ENCODE measurements around the gene HCN2. TPM values are rescaled to one million over a fixed set of nuclear protein-coding genes. Genes with fewer than 3 reads are reported as not detected.
A peak's percentile ranks its signal among the peaks of the same experiment; 100 is the strongest.

HCN2 gene
- total and polyA plus RNA-seq, 10 of the 15 experiments (the other 5 are each of a cell fraction or from before 2014, with no cell fraction given), result 0.01 to 0.54 (median 0.08) TPM; not detected in 4

DNA sequence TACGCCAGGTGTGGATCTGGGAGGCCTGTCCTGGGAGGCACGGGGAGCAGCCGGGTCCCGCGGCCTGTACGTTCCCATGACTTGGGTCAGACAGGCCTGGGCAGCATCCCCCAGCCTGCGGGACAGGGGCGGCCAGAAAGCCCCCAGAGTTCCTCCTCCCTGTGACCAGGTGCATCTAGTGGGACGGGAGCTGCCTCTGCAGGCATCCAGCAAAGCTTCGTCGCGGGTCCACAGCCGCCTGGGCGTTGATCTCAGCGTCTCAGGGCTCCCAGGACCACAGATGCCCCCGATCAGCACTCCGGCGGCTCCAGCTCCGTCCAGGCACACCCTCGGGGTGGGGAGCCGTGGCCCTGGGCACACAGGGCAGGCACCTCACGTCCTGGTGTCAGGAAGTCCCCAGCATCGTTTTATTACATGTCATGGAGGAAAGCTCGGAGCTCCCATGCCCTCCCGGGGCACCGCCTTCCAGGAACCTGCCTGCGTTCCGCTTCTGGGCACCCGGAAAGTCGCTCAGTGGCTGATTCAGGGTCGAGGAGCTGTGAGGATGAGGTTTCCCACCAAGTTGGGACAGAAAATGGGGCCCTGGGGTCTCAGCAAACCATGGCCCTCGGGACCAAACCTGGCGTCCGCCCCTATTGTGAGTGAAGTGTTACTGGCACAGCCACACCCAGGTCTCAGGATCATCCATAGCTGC is 47.4 kb upstream of the HCN2 start (continued):
- no peak for TF ChIP-seq WRNIP1 (IDR thresholded peaks at IDR 0.05; ENCODE audit: borderline replicate concordance, low read depth, low read length)
- TF ChIP-seq SMAD5 (IDR thresholded peaks at IDR 0.05; ENCODE audit: low read depth), result no peak
- TF ChIP-seq GATAD2B (conservative IDR thresholded peaks at IDR 0.05; ENCODE audit: low read depth), result no peak
- no peak for TF ChIP-seq RFX5 (IDR thresholded peaks at IDR 0.05; ENCODE audit: low read depth, low read length)
- TF ChIP-seq ZNF207 (IDR thresholded peaks at IDR 0.05; ENCODE audit: borderline replicate concordance), result no peak
- TF ChIP-seq, protein P1, sequence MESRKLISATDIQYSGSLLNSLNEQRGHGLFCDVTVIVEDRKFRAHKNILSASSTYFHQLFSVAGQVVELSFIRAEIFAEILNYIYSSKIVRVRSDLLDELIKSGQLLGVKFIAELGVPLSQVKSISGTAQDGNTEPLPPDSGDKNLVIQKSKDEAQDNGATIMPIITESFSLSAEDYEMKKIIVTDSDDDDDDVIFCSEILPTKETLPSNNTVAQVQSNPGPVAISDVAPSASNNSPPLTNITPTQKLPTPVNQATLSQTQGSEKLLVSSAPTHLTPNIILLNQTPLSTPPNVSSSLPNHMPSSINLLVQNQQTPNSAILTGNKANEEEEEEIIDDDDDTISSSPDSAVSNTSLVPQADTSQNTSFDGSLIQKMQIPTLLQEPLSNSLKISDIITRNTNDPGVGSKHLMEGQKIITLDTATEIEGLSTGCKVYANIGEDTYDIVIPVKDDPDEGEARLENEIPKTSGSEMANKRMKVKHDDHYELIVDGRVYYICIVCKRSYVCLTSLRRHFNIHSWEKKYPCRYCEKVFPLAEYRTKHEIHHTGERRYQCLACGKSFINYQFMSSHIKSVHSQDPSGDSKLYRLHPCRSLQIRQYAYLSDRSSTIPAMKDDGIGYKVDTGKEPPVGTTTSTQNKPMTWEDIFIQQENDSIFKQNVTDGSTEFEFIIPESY (IDR thresholded peaks at IDR 0.05), result no peak

GRCh38 chr19:543910-544608 is 45.6 kb upstream of the HCN2 start, which contains the start of gene GZMM:
Gene GZMM, plus strand, starts transcription at chr19:544053. Its CDS starts 19 bp downstream, at chr19:544072.
- H3K4me2 ChIP-seq (ENCODE audit: control insufficient read depth, insufficient read depth), result no peak within 1 kb of the TSS
- WGBS (ENCODE audit: insufficient coverage, insufficient replicate concordance, low lambda C conversion rate, missing lambda C conversion rate), result 60% methylated on average over 24 of the region's 31 CpGs
- H3K79me2 ChIP-seq (ENCODE audit: control insufficient read depth, insufficient read depth, low read length), result no peaks in the 10 kb centered on the region
- H2AFZ ChIP-seq (ENCODE audit: control insufficient read depth, low read depth, low read length), result no peak within 1 kb of the TSS
- no peak for FAIRE-seq
- no peaks in the 10 kb centered on the region for H3K9me3 ChIP-seq (replicated peaks; ENCODE audit: control insufficient read depth, insufficient read depth, low read length)
- ATAC-seq, result peak; percentile 68
- H4K20me1 ChIP-seq (ENCODE audit: control insufficient read depth, insufficient read depth), result no peaks in the 10 kb centered on the region; the same call in 1 of the 2 replicates
- H3K36me3 ChIP-seq (ENCODE audit: control insufficient read depth in 2 of 2, insufficient read depth in 2 of 2, low read length in 1 of 2), result no peaks in the 10 kb centered on the region; a peak in 2 of 4 replicates
- TF ChIP-seq RB1 (IDR thresholded peaks at IDR 0.05; ENCODE audit: borderline replicate concordance), result no peak
- peak; percentile 51 for TF ChIP-seq POLR2A (IDR thresholded peaks at IDR 0.05; ENCODE audit: low read depth, low read length)
- TF ChIP-seq EED (IDR thresholded peaks at IDR 0.05; ENCODE audit: low read depth), result no peak
- TF ChIP-seq IRF5 (IDR thresholded peaks at IDR 0.05; ENCODE audit: borderline replicate concordance), result no peak
- in situ Hi-C loops (cut with MboI), result no loop called here
- H3K9ac ChIP-seq (ENCODE audit: control insufficient read depth, insufficient read depth, low read length), result no peak within 1 kb of the TSS
- ChIA-PET CTCF (no interaction called here), POLR2A (no interaction called here), RAD21 (ENCODE audit: unreplicated experiment) (no interaction called here), SMC1A (ENCODE audit: uncharacterized antibody, unreplicated experiment) (no interaction called here)
- H3K4me3 ChIP-seq, result no peak within 1 kb of the TSS
- intact Hi-C loops (cut with micrococcal nuclease; ENCODE audit: unreplicated experiment), result no loop called here
- BruUV-seq (replicated peaks), result no TSS peak
- no peaks in the 10 kb centered on the region for H3K4me1 ChIP-seq (ENCODE audit: control insufficient read depth, insufficient read depth, low read length)
- H3K27me3 ChIP-seq (replicated peaks in 1 of 2; ENCODE audit: control insufficient read depth in 2 of 2, insufficient read depth in 2 of 2, low read length in 1 of 2), result no peaks in the 10 kb centered on the region
- DNase-seq (ENCODE audit: low read depth, low spot score), result no peak
- no peak within 1 kb of the TSS for H3K27ac ChIP-seq (ENCODE audit: control insufficient read depth, insufficient read depth)
